HepG2 (cell line): ENCODE results near the gene TUBA4A. TPM values are rescaled to one million over a fixed set of nuclear protein-coding genes. Genes with fewer than 3 reads are reported as not detected.
A peak's percentile ranks its signal among the peaks of the same experiment; 100 is the strongest.

Experiments
- HNRNPUL1 ChIP-seq: fragments of 200-400 bp; formaldehyde crosslinking; IDR thresholded peaks from 2 replicates; pipeline ENCODE4 v1.6.1; 2017; ENCODE audit warnings: low read depth, mild to moderate bottlenecking, low read length, moderate library complexity
- JARID2 ChIP-seq: sonication (generic); formaldehyde crosslinking; IDR thresholded peaks from 2 replicates; pipeline ENCODE4 v1.8.1; 2023; ENCODE audit warnings: missing genetic modification reagents, inconsistent platforms; ENCODE audit not compliant: insufficient replicate concordance
- PAWR ChIP-seq: sonication (generic); formaldehyde crosslinking; IDR thresholded peaks from 2 replicates; pipeline ENCODE4 v1.4.0; 2020; ENCODE audit warnings: missing genetic modification reagents, mild to moderate bottlenecking, borderline replicate concordance
- RNF219 ChIP-seq: sonication (generic); formaldehyde crosslinking; IDR thresholded peaks from 2 replicates; pipeline ENCODE4 v1.5.0; 2020; ENCODE audit warnings: mild to moderate bottlenecking, missing genetic modification reagents
- WIZ ChIP-seq: sonication (generic); formaldehyde crosslinking; IDR thresholded peaks from 2 replicates; pipeline ENCODE4 v1.5.1; 2020; ENCODE audit warnings: mild to moderate bottlenecking, missing genetic modification reagents
- polyA plus RNA-seq, 8 experiments: library from polyadenylated mRNA; depleted of rRNA in 3 of 8; stranded (reverse) in 7 of 8; unstranded in 1 of 8; fragments of >200 nt; fragmentation: Illumina TruSeq in 4 of 8; extraction: Trizol in 4 of 8; gene quantifications; 2 replicates each; pipeline versions ENCODE4 v1.2.1 to v1.2.3, GENCODE V29; 2011 to 2016; ENCODE audit warnings: low read depth in 4 of 8, missing spikeins in 1 of 8, mixed read lengths in 1 of 8; ENCODE audit not compliant: insufficient read depth in 1 of 8
- total RNA-seq, 5 experiments: library from RNA; depleted of rRNA; stranded (reverse); fragments of >200 nt; fragmentation: Illumina TruSeq; extraction: Trizol; gene quantifications; 2 replicates each; pipeline ENCODE4 v1.2.3, GENCODE V29; 2016; ENCODE audit warnings: low read depth in 1 of 5
- TF ChIP-seq, protein P1 (sequence below), 2 experiments: sonication (generic) in 1 of 2; formaldehyde crosslinking in 1 of 2; IDR thresholded peaks; 2 replicates each; pipeline versions ENCODE4 v1.5.1 to v1.6.1; 2011 to 2020; ENCODE audit warnings: borderline replicate concordance in 1 of 2, low read depth in 1 of 2, low read length in 1 of 2, mild to moderate bottlenecking in 1 of 2, missing genetic modification reagents in 1 of 2, moderate library complexity in 1 of 2
- TF ChIP-seq, protein P2 (sequence below): sonication (generic); formaldehyde crosslinking; IDR thresholded peaks from 2 replicates; pipeline ENCODE4 v1.8.0; 2022; ENCODE audit warnings: missing genetic modification reagents, mild to moderate bottlenecking, inconsistent platforms, borderline replicate concordance

The TUBA4A gene
- total and polyA plus RNA-seq, 2 of the 13 experiments (the other 11 are each of a cell fraction or from before 2014, with no cell fraction given) = 1.3 to 12.7 TPM

DNA sequence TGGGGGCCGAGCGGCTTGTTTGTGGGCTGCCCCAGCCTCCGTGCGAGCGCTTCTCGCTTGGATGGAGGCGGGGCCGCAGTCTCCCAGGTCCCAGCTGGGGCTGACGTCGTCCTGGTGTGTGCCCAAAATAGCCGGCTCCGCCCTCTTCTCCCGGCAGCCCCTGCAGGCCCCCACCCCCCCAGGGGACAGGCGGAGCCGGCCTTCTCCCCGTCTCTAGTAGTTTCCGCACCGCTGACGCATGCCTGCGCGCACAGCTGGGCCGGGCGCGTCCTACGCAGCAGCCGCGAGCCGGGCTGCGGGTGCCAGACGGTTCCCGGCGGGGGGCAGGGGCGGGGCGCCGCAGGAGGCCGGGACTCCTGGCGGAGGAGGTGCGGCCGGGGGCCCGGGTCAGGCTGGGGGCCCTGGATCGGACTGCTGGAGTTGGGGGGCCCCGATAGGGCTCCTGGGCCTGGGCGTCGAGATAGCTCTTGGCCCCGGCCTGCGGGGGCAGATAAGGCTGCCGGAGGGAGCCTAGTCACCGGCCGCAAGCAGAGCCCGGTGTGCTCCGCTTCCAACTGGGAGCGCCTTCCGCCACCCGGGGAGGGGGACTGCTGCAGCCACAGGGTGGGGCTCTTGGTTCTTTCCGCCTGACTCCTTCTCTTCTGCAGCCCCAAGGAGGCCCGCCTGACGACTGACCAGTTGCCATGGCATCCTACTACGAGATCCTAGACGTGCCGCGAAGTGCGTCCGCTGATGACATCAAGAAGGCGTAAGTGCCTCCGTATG is 25.6 kb upstream of the TUBA4A start, which contains the start of gene DNAJB2 (continued):
- TF ChIP-seq, protein P1, sequence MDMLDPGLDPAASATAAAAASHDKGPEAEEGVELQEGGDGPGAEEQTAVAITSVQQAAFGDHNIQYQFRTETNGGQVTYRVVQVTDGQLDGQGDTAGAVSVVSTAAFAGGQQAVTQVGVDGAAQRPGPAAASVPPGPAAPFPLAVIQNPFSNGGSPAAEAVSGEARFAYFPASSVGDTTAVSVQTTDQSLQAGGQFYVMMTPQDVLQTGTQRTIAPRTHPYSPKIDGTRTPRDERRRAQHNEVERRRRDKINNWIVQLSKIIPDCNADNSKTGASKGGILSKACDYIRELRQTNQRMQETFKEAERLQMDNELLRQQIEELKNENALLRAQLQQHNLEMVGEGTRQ (IDR thresholded peaks at IDR 0.05; ENCODE audit: low read depth, low read length) = no peak
- TF ChIP-seq, protein P1 (CRISPR knock-in tag; IDR thresholded peaks at IDR 0.05; ENCODE audit: borderline replicate concordance) = peak; percentile 35; the same call in 1 of the 2 replicates
- no peak for TF ChIP-seq JARID2
- no peak for TF ChIP-seq RNF219 (CRISPR knock-in tag)
- no peak for TF ChIP-seq WIZ (CRISPR knock-in tag)
- TF ChIP-seq, protein P2, sequence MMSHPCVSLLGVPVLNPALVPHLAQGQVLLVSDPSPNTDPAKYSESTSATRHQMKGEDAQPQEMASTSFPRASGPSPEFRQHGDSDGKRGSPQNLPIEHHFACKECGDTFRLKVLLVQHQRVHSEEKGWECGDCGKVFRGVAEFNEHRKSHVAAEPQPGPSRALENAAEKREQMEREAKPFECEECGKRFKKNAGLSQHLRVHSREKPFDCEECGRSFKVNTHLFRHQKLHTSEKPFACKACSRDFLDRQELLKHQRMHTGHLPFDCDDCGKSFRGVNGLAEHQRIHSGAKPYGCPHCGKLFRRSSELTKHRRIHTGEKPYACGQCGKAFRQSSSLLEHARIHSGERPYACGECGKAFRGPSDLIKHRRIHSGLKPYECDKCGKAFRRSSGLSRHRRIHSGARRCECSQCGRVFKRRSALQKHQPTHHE (CRISPR knock-in tag) = peak; percentile 67
- TF ChIP-seq HNRNPUL1 = no peak; the same call in 1 of the 2 replicates
- TF ChIP-seq PAWR (CRISPR knock-in tag) = no peak
- TF ChIP-seq, all 625 proteins: peak for 294
